ENCODE data around the gene DDIT3.

Gene DDIT3

GRCh38 chr12:57476993-57477709 is 43.2 kb downstream of the DDIT3 start:
- peak overlapping the region in 3 of 5 donors; percentile 48 to 71 (median 68) for H3K9ac ChIP-seq (ENCODE audit: low read length in 5 of 5)
- no peaks in the 10 kb centered on the region for H3K9me3 ChIP-seq (ENCODE audit: control insufficient read depth in 5 of 5, low read length in 5 of 5)
- peaks cover 7 to 41% (median 31%) of the 10 kb centered on the region in 5 donors for H3K27me3 ChIP-seq (ENCODE audit: control insufficient read depth in 5 of 5, insufficient read depth in 4 of 5, low read length in 5 of 5)
- H3K36me3 ChIP-seq (ENCODE audit: control insufficient read depth in 5 of 5, insufficient read depth in 5 of 5, low read length in 5 of 5) = peaks cover 0 to 18% (median 0%) of the 10 kb centered on the region in 5 donors
- H3K27ac ChIP-seq (ENCODE audit: low read depth, low read length) = no peak overlapping the region
- peaks cover 0 to 35% (median 27%) of the 10 kb centered on the region in 5 donors for H3K4me1 ChIP-seq (ENCODE audit: control insufficient read depth in 5 of 5, insufficient read depth in 5 of 5, low read length in 5 of 5)
- H3K4me3 ChIP-seq (ENCODE audit: low read depth in 1 of 5, low read length in 5 of 5) = peak overlapping the region; percentile 39 to 71 (median 55)

DNA sequence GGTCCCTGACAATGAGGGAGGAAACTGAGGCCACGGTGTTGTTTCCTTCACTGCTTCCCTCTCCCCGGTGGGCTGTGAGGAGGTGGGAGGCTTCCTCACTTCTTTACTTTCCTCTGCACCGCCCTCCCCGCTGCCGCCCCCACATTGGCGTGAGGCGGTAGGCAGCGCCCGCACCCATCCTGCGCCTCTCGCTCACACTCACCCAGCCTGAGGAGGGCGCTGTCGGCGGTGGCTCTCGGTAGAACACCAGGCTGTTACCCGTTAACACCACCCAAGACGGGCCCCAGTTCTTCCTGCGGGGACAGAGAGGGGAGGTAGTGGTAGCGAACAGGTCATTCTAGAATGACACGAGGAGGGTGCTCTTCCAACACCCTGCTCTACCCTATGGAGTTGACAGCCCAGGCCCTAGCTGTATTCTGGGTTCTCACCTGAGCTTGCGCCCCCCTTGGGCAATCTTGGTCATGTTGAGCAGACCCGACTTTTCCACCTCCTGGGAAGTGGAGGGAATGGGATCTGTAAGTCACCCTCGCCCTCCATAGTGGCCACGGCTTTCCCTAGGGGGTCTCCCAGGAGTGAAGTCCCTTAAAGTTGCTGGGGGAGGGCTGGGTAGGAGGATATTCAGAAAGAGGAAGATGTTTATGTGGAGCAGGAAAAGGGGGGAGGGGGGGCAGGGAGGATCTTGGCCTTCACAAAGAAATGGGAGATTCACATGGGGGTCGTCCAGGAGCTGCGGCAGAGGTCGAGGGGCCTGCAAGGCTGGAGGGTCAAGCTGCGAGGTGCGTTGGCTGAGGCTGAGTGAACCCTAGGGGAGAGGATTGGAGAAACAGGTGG is 43.9 kb downstream of the DDIT3 start:
- H3K4me3 ChIP-seq (ENCODE audit: low read depth in 1 of 5, low read length in 5 of 5) = peak overlapping the region; percentile 48 to 71 (median 55)
- H3K27ac ChIP-seq (ENCODE audit: low read depth, low read length) = no peak overlapping the region
- H3K9me3 ChIP-seq (ENCODE audit: control insufficient read depth in 5 of 5, low read length in 5 of 5) = no peaks in the 10 kb centered on the region
- H3K27me3 ChIP-seq (ENCODE audit: control insufficient read depth in 5 of 5, insufficient read depth in 4 of 5, low read length in 5 of 5) = peaks cover 7 to 44% (median 31%) of the 10 kb centered on the region in 5 donors
- peaks cover 0 to 35% (median 27%) of the 10 kb centered on the region in 5 donors for H3K4me1 ChIP-seq (ENCODE audit: control insufficient read depth in 5 of 5, insufficient read depth in 5 of 5, low read length in 5 of 5)
- H3K36me3 ChIP-seq (ENCODE audit: control insufficient read depth in 5 of 5, insufficient read depth in 5 of 5, low read length in 5 of 5) = peaks cover 0 to 19% (median 0%) of the 10 kb centered on the region in 5 donors
- peak overlapping the region in 3 of 5 donors; percentile 48 to 71 (median 68) for H3K9ac ChIP-seq (ENCODE audit: low read length in 5 of 5)

DNA sequence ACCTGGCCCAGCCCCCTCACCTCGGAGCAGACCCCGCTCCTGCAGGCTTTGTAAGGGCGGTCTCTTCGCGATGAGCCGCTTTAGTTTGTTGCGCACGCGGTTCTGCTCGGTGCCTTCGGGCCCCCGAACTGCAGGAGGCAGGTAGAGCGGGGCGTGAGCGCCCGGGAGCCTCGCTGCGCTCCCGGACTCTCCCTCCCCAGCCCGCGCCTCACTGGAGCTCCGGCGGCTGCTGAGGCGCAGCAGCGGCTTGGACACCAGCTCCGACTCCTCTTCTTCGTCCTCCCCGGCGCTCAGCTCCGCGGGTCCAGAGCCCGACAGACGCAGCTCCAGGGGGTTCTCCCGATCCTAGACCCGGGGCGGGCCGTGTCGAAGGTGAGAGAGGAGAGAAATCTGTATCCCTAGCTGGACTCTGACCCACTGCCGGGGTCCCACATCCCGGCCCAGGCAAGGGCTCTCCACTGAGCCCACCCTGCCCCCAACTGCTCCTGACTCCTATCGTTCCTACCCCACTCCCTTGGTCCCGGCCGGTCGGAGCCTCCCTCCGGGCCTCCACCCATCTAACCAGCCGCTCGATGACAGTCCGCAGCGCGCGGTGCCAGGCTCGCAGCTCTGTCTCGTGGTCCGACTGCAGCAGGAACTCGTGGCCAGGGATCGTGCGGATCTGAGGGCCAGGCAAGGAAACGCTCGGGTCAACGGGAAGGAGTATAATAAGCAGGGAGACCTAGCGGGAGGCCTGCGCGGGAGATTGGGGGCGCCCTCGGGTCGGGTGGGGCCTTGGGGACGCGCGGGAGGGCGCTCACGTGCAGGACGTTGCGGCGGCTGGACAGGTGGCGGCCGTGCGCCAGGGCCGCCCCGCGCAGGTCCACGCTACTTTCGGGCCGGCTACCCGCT is 44.8 kb downstream of the DDIT3 start:
- Histone ChIP-seq H3K9me3 (ENCODE audit: control insufficient read depth in 5 of 5, low read length in 5 of 5) (no peaks in the 10 kb centered on the region), H3K36me3 (ENCODE audit: control insufficient read depth in 5 of 5, insufficient read depth in 5 of 5, low read length in 5 of 5) (peaks cover 0 to 19% (median 0%) of the 10 kb centered on the region in 5 donors), H3K27ac (ENCODE audit: low read depth, low read length) (no peak overlapping the region), H3K9ac (ENCODE audit: low read length in 5 of 5) (peak overlapping the region in 3 of 5 donors; percentile 18 to 68 (median 22)), H3K4me1 (ENCODE audit: control insufficient read depth in 5 of 5, insufficient read depth in 5 of 5, low read length in 5 of 5) (peaks cover 0 to 35% (median 27%) of the 10 kb centered on the region in 5 donors), H3K27me3 (ENCODE audit: control insufficient read depth in 5 of 5, insufficient read depth in 4 of 5, low read length in 5 of 5) (peaks cover 7 to 49% (median 31%) of the 10 kb centered on the region in 5 donors), H3K4me3 (ENCODE audit: low read depth in 1 of 5, low read length in 5 of 5) (peak overlapping the region in 4 of 5 donors; percentile 47 to 63 (median 54))

- Histone ChIP-seq H3K4me1 (ENCODE audit: control insufficient read depth in 5 of 5, insufficient read depth in 5 of 5, low read length in 5 of 5) (peaks cover 0 to 35% (median 27%) of the 10 kb centered on the region in 5 donors), H3K4me3 (ENCODE audit: low read depth in 1 of 5, low read length in 5 of 5) (peak overlapping the region in 1 of 5 donors; percentile 63), H3K27ac (ENCODE audit: low read depth, low read length) (no peak overlapping the region), H3K9me3 (ENCODE audit: control insufficient read depth in 5 of 5, low read length in 5 of 5) (no peaks in the 10 kb centered on the region), H3K36me3 (ENCODE audit: control insufficient read depth in 5 of 5, insufficient read depth in 5 of 5, low read length in 5 of 5) (peaks cover 0 to 23% (median 0%) of the 10 kb centered on the region in 5 donors), H3K27me3 (ENCODE audit: control insufficient read depth in 5 of 5, insufficient read depth in 4 of 5, low read length in 5 of 5) (peaks cover 7 to 52% (median 34%) of the 10 kb centered on the region in 5 donors), H3K9ac (ENCODE audit: low read length in 5 of 5) (no peak overlapping the region)
These were observed 45.5 kb downstream of the DDIT3 start for GRCh38 chr12:57474862-57475261.

GRCh38 chr12:57474430-57474829 is 45.9 kb downstream of the DDIT3 start:
- H3K9ac ChIP-seq (ENCODE audit: low read length in 5 of 5) = no peak overlapping the region
- H3K36me3 ChIP-seq (ENCODE audit: control insufficient read depth in 5 of 5, insufficient read depth in 5 of 5, low read length in 5 of 5) = peaks cover 0 to 25% (median 0%) of the 10 kb centered on the region in 5 donors
- no peak overlapping the region for H3K4me3 ChIP-seq (ENCODE audit: low read depth in 1 of 5, low read length in 5 of 5)
- H3K27ac ChIP-seq (ENCODE audit: low read depth, low read length) = no peak overlapping the region
- H3K9me3 ChIP-seq (ENCODE audit: control insufficient read depth in 5 of 5, low read length in 5 of 5) = no peaks in the 10 kb centered on the region
- H3K27me3 ChIP-seq (ENCODE audit: control insufficient read depth in 5 of 5, insufficient read depth in 4 of 5, low read length in 5 of 5) = peaks cover 7 to 53% (median 35%) of the 10 kb centered on the region in 5 donors
- peaks cover 0 to 32% (median 27%) of the 10 kb centered on the region in 5 donors for H3K4me1 ChIP-seq (ENCODE audit: control insufficient read depth in 5 of 5, insufficient read depth in 5 of 5, low read length in 5 of 5)

- no peak overlapping the region for H3K4me3 ChIP-seq (ENCODE audit: low read depth in 1 of 5, low read length in 5 of 5)
- peaks cover 0 to 29% (median 0%) of the 10 kb centered on the region in 5 donors for H3K36me3 ChIP-seq (ENCODE audit: control insufficient read depth in 5 of 5, insufficient read depth in 5 of 5, low read length in 5 of 5)
- peaks cover 0 to 26% (median 22%) of the 10 kb centered on the region in 5 donors for H3K4me1 ChIP-seq (ENCODE audit: control insufficient read depth in 5 of 5, insufficient read depth in 5 of 5, low read length in 5 of 5)
- no peak overlapping the region for H3K9ac ChIP-seq (ENCODE audit: low read length in 5 of 5)
- H3K27ac ChIP-seq (ENCODE audit: low read depth, low read length) = no peak overlapping the region
- H3K9me3 ChIP-seq (ENCODE audit: control insufficient read depth in 5 of 5, low read length in 5 of 5) = no peaks in the 10 kb centered on the region
- H3K27me3 ChIP-seq (ENCODE audit: control insufficient read depth in 5 of 5, insufficient read depth in 4 of 5, low read length in 5 of 5) = peaks cover 7 to 54% (median 38%) of the 10 kb centered on the region in 5 donors
These were observed 46.4 kb downstream of the DDIT3 start for GRCh38 chr12:57473886-57474285.

- peaks cover 0 to 29% (median 0%) of the 10 kb centered on the region in 5 donors for H3K36me3 ChIP-seq (ENCODE audit: control insufficient read depth in 5 of 5, insufficient read depth in 5 of 5, low read length in 5 of 5)
- no peak overlapping the region for H3K4me3 ChIP-seq (ENCODE audit: low read depth in 1 of 5, low read length in 5 of 5)
- H3K9me3 ChIP-seq (ENCODE audit: control insufficient read depth in 5 of 5, low read length in 5 of 5) = no peaks in the 10 kb centered on the region
- no peak overlapping the region for H3K27ac ChIP-seq (ENCODE audit: low read depth, low read length)
- peaks cover 0 to 22% (median 18%) of the 10 kb centered on the region in 5 donors for H3K4me1 ChIP-seq (ENCODE audit: control insufficient read depth in 5 of 5, insufficient read depth in 5 of 5, low read length in 5 of 5)
- peaks cover 7 to 51% (median 38%) of the 10 kb centered on the region in 5 donors for H3K27me3 ChIP-seq (ENCODE audit: control insufficient read depth in 5 of 5, insufficient read depth in 4 of 5, low read length in 5 of 5)
- no peak overlapping the region for H3K9ac ChIP-seq (ENCODE audit: low read length in 5 of 5)
These were observed 46.9 kb downstream of the DDIT3 start for GRCh38 chr12:57473392-57473791.

GRCh38 chr12:57472391-57472790 is 47.9 kb downstream of the DDIT3 start:
- H3K4me1 ChIP-seq (ENCODE audit: control insufficient read depth in 5 of 5, insufficient read depth in 5 of 5, low read length in 5 of 5) = peaks cover 0 to 22% (median 17%) of the 10 kb centered on the region in 5 donors
- no peak overlapping the region for H3K9ac ChIP-seq (ENCODE audit: low read length in 5 of 5)
- peaks cover 0 to 29% (median 0%) of the 10 kb centered on the region in 5 donors for H3K36me3 ChIP-seq (ENCODE audit: control insufficient read depth in 5 of 5, insufficient read depth in 5 of 5, low read length in 5 of 5)
- no peaks in the 10 kb centered on the region for H3K9me3 ChIP-seq (ENCODE audit: control insufficient read depth in 5 of 5, low read length in 5 of 5)
- peaks cover 8 to 53% (median 33%) of the 10 kb centered on the region in 5 donors for H3K27me3 ChIP-seq (ENCODE audit: control insufficient read depth in 5 of 5, insufficient read depth in 4 of 5, low read length in 5 of 5)
- no peak overlapping the region for H3K27ac ChIP-seq (ENCODE audit: low read depth, low read length)
- no peak overlapping the region for H3K4me3 ChIP-seq (ENCODE audit: low read depth in 1 of 5, low read length in 5 of 5)

- Histone ChIP-seq H3K36me3 (ENCODE audit: control insufficient read depth in 5 of 5, insufficient read depth in 5 of 5, low read length in 5 of 5) (peaks cover 0 to 29% (median 0%) of the 10 kb centered on the region in 5 donors), H3K9ac (ENCODE audit: low read length in 5 of 5) (no peak overlapping the region), H3K27me3 (ENCODE audit: control insufficient read depth in 5 of 5, insufficient read depth in 4 of 5, low read length in 5 of 5) (peaks cover 10 to 47% (median 29%) of the 10 kb centered on the region in 5 donors), H3K4me3 (ENCODE audit: low read depth in 1 of 5, low read length in 5 of 5) (no peak overlapping the region), H3K9me3 (ENCODE audit: control insufficient read depth in 5 of 5, low read length in 5 of 5) (no peaks in the 10 kb centered on the region), H3K27ac (ENCODE audit: low read depth, low read length) (no peak overlapping the region), H3K4me1 (ENCODE audit: control insufficient read depth in 5 of 5, insufficient read depth in 5 of 5, low read length in 5 of 5) (peaks cover 0 to 22% (median 17%) of the 10 kb centered on the region in 5 donors)
These were observed 48.7 kb downstream of the DDIT3 start for GRCh38 chr12:57471661-57472060.
